Caco-2 (cell line): Measurements from ENCODE around the gene HNF1A. TPM values are rescaled to one million over a fixed set of nuclear protein-coding genes. Genes with fewer than 3 reads are reported as not detected.

Experiments
- BruUV-seq: library from RNA; stranded (reverse); fragments of 400-500 nt; replicated peaks from 2 replicates; lab custom pipeline; 2021; lab: Mats Ljungman, UMichigan
- CTCF ChIA-PET: fragments of 300-600 bp; sonication (Branson Sonifier 250); formaldehyde crosslinking; loops from one replicate; lab custom pipeline; 2022; ENCODE audit warnings: antibody characterized with exemption; lab: Charles Lee
- POLR2A ChIA-PET: fragments of 300-600 bp; sonication (Branson Sonifier 250); formaldehyde crosslinking; loops from one replicate; lab custom pipeline; 2022; ENCODE audit warnings: antibody characterized with exemption; lab: Charles Lee
- DNase-seq, 2 experiments: peaks; one replicate each; pipeline versions ENCODE4 v3.0.0 to v3.0.0-alpha.2; 2020 to 2022
- H3K27me3 ChIP-seq: replicated peaks from 2 replicates; pipeline ENCODE4 v1.6.0; 2011; ENCODE audit warnings: low read length; ENCODE audit not compliant: control insufficient read depth, insufficient read depth
- H3K36me3 ChIP-seq: 2 replicates; pipeline ENCODE4 v1.5.1; 2011; ENCODE audit warnings: low read length; ENCODE audit not compliant: control insufficient read depth, insufficient read depth
- H3K4me1 ChIP-seq: fragments of 250-450 bp; sonication (Bioruptor Pico); 2 replicates; pipeline ENCODE4 v1.5.1; 2020; ENCODE audit warnings: mild to moderate bottlenecking
- H3K4me3 ChIP-seq: 2 replicates; pipeline ENCODE4 v1.5.1; 2011; ENCODE audit warnings: low read depth, mild to moderate bottlenecking, control low read depth, low read length
- H3K9me3 ChIP-seq: fragments of 250-450 bp; sonication (Bioruptor Pico); 2 replicates; pipeline ENCODE4 v1.5.1; 2020; ENCODE audit warnings: mild to moderate bottlenecking, moderate library complexity
- H3K27ac Mint-ChIP-seq: one replicate; pipeline ENCODE4 v1.8.0; 2022; ENCODE audit warnings: mixed read lengths; ENCODE audit not compliant: unreplicated experiment
- H3K27me3 Mint-ChIP-seq: one replicate; pipeline ENCODE4 v1.8.0; 2022; ENCODE audit warnings: mixed read lengths; ENCODE audit not compliant: insufficient read depth, unreplicated experiment
- H3K36me3 Mint-ChIP-seq: one replicate; pipeline ENCODE4 v1.8.0; 2022; ENCODE audit warnings: mild to moderate bottlenecking, mixed read lengths; ENCODE audit not compliant: insufficient read depth, unreplicated experiment
- H3K4me1 Mint-ChIP-seq: one replicate; pipeline ENCODE4 v1.8.0; 2022; ENCODE audit warnings: low read depth, mixed read lengths; ENCODE audit not compliant: unreplicated experiment
- H3K4me3 Mint-ChIP-seq: one replicate; pipeline ENCODE4 v1.8.0; 2022; ENCODE audit warnings: mild to moderate bottlenecking, moderate library complexity, mixed read lengths; ENCODE audit not compliant: unreplicated experiment
- H3K9me3 Mint-ChIP-seq: one replicate; pipeline ENCODE4 v1.8.0; 2022; ENCODE audit warnings: mixed read lengths; ENCODE audit not compliant: unreplicated experiment
- intact Hi-C: fragments of 100-400 bp; cut with micrococcal nuclease; formaldehyde crosslinking; loops from one replicate; pipeline ENCODE4 v1.10.0; 2022; ENCODE audit not compliant: unreplicated experiment
- total RNA-seq: library from RNA; stranded (reverse); gene quantifications from 2 replicates; pipeline ENCODE4 v1.2.3, GENCODE V29; 2022
- TF ChIP-seq, protein P1 (sequence below), 2 experiments: fragments of 200-600 bp in 1 of 2; IDR thresholded peaks; 1 replicate in 1 of 2; 2 replicates in 1 of 2; pipeline versions ENCODE4 v1.5.1 to v1.8.0; 2011 to 2022; ENCODE audit warnings: antibody characterized with exemption in 1 of 2, control low read depth in 1 of 2, inconsistent platforms in 1 of 2, low read depth in 1 of 2, low read length in 1 of 2, mild to moderate bottlenecking in 1 of 2, moderate library complexity in 1 of 2; ENCODE audit not compliant: insufficient read depth in 1 of 2, severe bottlenecking in 1 of 2, unreplicated experiment in 1 of 2

Gene HNF1A
- total RNA-seq, 1 experiment from 2014 or later, result 41.2 TPM

DNA sequence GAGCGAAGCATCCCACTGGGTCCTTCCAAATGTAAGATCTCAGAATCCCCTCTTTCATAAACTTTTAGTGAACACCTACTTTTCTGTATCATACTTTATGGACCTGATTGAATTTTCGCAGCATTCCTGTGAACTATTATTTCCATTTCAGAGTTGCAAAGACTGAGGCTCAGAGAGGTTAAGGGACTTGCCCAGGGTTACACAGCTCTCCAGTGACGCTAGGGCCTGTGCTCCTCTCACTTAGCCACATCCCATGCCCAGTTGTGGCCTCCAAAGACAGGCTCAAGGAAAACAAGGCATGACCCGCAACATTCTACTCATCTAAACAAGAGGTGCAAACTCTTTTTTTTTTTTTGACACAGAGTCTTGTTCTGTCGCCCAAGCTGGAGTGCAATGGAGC, 48.3 kb upstream of the HNF1A start:
- H3K27ac Mint-ChIP-seq, result peak overlapping the region; percentile 79
- no TSS peak for BruUV-seq
- ChIA-PET POLR2A (no interaction called here), CTCF (no interaction called here)
- TF ChIP-seq, protein P1, sequence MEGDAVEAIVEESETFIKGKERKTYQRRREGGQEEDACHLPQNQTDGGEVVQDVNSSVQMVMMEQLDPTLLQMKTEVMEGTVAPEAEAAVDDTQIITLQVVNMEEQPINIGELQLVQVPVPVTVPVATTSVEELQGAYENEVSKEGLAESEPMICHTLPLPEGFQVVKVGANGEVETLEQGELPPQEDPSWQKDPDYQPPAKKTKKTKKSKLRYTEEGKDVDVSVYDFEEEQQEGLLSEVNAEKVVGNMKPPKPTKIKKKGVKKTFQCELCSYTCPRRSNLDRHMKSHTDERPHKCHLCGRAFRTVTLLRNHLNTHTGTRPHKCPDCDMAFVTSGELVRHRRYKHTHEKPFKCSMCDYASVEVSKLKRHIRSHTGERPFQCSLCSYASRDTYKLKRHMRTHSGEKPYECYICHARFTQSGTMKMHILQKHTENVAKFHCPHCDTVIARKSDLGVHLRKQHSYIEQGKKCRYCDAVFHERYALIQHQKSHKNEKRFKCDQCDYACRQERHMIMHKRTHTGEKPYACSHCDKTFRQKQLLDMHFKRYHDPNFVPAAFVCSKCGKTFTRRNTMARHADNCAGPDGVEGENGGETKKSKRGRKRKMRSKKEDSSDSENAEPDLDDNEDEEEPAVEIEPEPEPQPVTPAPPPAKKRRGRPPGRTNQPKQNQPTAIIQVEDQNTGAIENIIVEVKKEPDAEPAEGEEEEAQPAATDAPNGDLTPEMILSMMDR (IDR thresholded peaks at IDR 0.05; ENCODE audit: insufficient read depth in 1 of 2, low read depth in 1 of 2, low read length in 1 of 2, severe bottlenecking in 1 of 2, unreplicated experiment in 1 of 2), result no peak
- no peaks in the 10 kb centered on the region for H3K9me3 Mint-ChIP-seq
- Histone ChIP-seq H3K4me3 (no peak overlapping the region), H3K9me3 (no peaks in the 10 kb centered on the region), H3K27me3 (no peaks in the 10 kb centered on the region), H3K4me1 (peaks cover 9% of the 10 kb centered on the region), H3K36me3 (no peaks in the 10 kb centered on the region)
- H3K4me1 Mint-ChIP-seq, result peaks cover 15% of the 10 kb centered on the region
- DNase-seq, result no peak
- H3K4me3 Mint-ChIP-seq, result no peak overlapping the region
- intact Hi-C loops, result no loop called here
- H3K36me3 Mint-ChIP-seq, result no peaks in the 10 kb centered on the region
- no peaks in the 10 kb centered on the region for H3K27me3 Mint-ChIP-seq

GRCh38 chr12:120932058-120932457, 46.3 kb upstream of the HNF1A start:
- no peak for DNase-seq
- Mint-ChIP-seq H3K9me3 (no peaks in the 10 kb centered on the region), H3K27me3 (no peaks in the 10 kb centered on the region), H3K36me3 (no peaks in the 10 kb centered on the region), H3K4me1 (peaks cover 20% of the 10 kb centered on the region), H3K27ac (no peak overlapping the region), H3K4me3 (no peak overlapping the region)
- Histone ChIP-seq H3K9me3 (no peaks in the 10 kb centered on the region), H3K27me3 (no peaks in the 10 kb centered on the region), H3K4me3 (no peak overlapping the region), H3K4me1 (peaks cover 13% of the 10 kb centered on the region), H3K36me3 (no peaks in the 10 kb centered on the region)
- TF ChIP-seq, protein P1 (IDR thresholded peaks at IDR 0.05; ENCODE audit: insufficient read depth in 1 of 2, low read depth in 1 of 2, low read length in 1 of 2, severe bottlenecking in 1 of 2, unreplicated experiment in 1 of 2), result no peak
- CTCF ChIA-PET, result interaction anchor here (0.7 kb wide), 1 partner anchor 25 kb away, joined by 4 read pairs; no protein-coding TSS in a partner anchor
- no TSS peak for BruUV-seq
- intact Hi-C loops, result no loop called here
- POLR2A ChIA-PET, result no interaction called here

- Mint-ChIP-seq H3K27ac (no peak overlapping the region), H3K9me3 (no peaks in the 10 kb centered on the region), H3K36me3 (no peaks in the 10 kb centered on the region), H3K27me3 (no peaks in the 10 kb centered on the region), H3K4me3 (no peak overlapping the region), H3K4me1 (peaks cover 29% of the 10 kb centered on the region)
- intact Hi-C loops, result no loop called here
- H3K36me3 ChIP-seq, result no peaks in the 10 kb centered on the region
- no TSS peak for BruUV-seq
- H3K4me3 ChIP-seq, result no peak overlapping the region
- no peaks in the 10 kb centered on the region for H3K27me3 ChIP-seq
- ChIA-PET CTCF (interaction anchor here (0.6 to 0.7 kb wide), 2 partner anchors 47 to 77 kb away, joined by 3 read pairs; no protein-coding TSS in a partner anchor), POLR2A (interaction anchor here (0.6 kb wide), 1 partner anchor 84 kb away, joined by 9 read pairs; no protein-coding TSS in a partner anchor)
- DNase-seq, result no peak
- H3K9me3 ChIP-seq, result no peaks in the 10 kb centered on the region
- TF ChIP-seq, protein P1 (IDR thresholded peaks at IDR 0.05; ENCODE audit: insufficient read depth in 1 of 2, low read depth in 1 of 2, low read length in 1 of 2, severe bottlenecking in 1 of 2, unreplicated experiment in 1 of 2), result no peak
- H3K4me1 ChIP-seq, result peaks cover 20% of the 10 kb centered on the region
Observed at GRCh38 chr12:120932956-120933526, 45.3 kb upstream of the HNF1A start.
